Transverse colon (tissue), 4 donors: Measurements from ENCODE around the gene NR2C1.

Experiments used
- EP300 ChIP-seq: sonication (generic); formaldehyde crosslinking; IDR thresholded peaks from one replicate; pipeline ENCODE4 v1.6.1; 2017; ENCODE audit warnings: antibody characterized with exemption, low read depth
- POLR2A ChIP-seq: fragments of 450-650 bp; IDR thresholded peaks from one replicate; pipeline ENCODE4 v1.6.1; 2016; ENCODE audit warnings: antibody characterized with exemption, mild to moderate bottlenecking, moderate library complexity
- POLR2AphosphoS5 ChIP-seq, 3 donors: sonication (generic); formaldehyde crosslinking; IDR thresholded peaks; one replicate each; pipeline ENCODE4 v1.6.1; 2016; ENCODE audit warnings: antibody characterized with exemption in 3 of 3
- TF ChIP-seq, protein P1 (sequence below), 5 experiments: fragments of 200-600 bp in 3 of 5; fragments of 450-650 bp in 2 of 5; sonication (generic) in 3 of 5; IDR thresholded peaks; 1 replicate in 2 of 5; 2 replicates in 3 of 5; pipeline ENCODE4 v1.5.1; 2016 to 2017; ENCODE audit warnings: antibody characterized with exemption in 5 of 5, inconsistent platforms in 3 of 5, mild to moderate bottlenecking in 2 of 5, moderate library complexity in 1 of 5

GRCh38 chr12:95104919-95105452 lies 31.6 kb upstream of the NR2C1 start:
- TF ChIP-seq, protein P1, sequence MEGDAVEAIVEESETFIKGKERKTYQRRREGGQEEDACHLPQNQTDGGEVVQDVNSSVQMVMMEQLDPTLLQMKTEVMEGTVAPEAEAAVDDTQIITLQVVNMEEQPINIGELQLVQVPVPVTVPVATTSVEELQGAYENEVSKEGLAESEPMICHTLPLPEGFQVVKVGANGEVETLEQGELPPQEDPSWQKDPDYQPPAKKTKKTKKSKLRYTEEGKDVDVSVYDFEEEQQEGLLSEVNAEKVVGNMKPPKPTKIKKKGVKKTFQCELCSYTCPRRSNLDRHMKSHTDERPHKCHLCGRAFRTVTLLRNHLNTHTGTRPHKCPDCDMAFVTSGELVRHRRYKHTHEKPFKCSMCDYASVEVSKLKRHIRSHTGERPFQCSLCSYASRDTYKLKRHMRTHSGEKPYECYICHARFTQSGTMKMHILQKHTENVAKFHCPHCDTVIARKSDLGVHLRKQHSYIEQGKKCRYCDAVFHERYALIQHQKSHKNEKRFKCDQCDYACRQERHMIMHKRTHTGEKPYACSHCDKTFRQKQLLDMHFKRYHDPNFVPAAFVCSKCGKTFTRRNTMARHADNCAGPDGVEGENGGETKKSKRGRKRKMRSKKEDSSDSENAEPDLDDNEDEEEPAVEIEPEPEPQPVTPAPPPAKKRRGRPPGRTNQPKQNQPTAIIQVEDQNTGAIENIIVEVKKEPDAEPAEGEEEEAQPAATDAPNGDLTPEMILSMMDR (IDR thresholded peaks at IDR 0.05): no peak
- no peak for TF ChIP-seq POLR2A
- TF ChIP-seq POLR2AphosphoS5 (IDR thresholded peaks at IDR 0.05): no peak
- no peak for TF ChIP-seq EP300
